PC-3 (cell line): ENCODE results near the gene CD300LG. TPM values are rescaled to one million over a fixed set of nuclear protein-coding genes. Genes with fewer than 3 reads are reported as not detected.

Source experiments
- ATAC-seq: fragments of 200-7000 bp; cut with Tn5 transposase; 2 replicates; pipeline ENCODE4 v1.9.1; 2020; ENCODE audit warnings: mild to moderate bottlenecking, moderate library complexity
- BruUV-seq: library from RNA; stranded (reverse); fragments of 400-500 nt; replicated peaks from 2 replicates; lab custom pipeline; 2021; lab: Mats Ljungman, UMichigan
- CTCF ChIA-PET: fragments of 300-600 bp; sonication (Branson Sonifier 250); formaldehyde crosslinking; loops from one replicate; lab custom pipeline; 2022; ENCODE audit warnings: antibody characterized with exemption; lab: Charles Lee
- POLR2A ChIA-PET: fragments of 300-600 bp; sonication (Branson Sonifier 250); formaldehyde crosslinking; loops from one replicate; lab custom pipeline; 2022; ENCODE audit warnings: antibody characterized with exemption; ENCODE audit not compliant: unreplicated experiment; lab: Charles Lee
- DNase-seq: peaks from one replicate; pipeline ENCODE4 v3.0.0-alpha.2; 2015
- H2AFZ ChIP-seq: fragments of 300-600 bp; sonication (generic); 2 replicates; pipeline ENCODE4 v1.6.0; 2016; ENCODE audit warnings: antibody characterized with exemption, low read length
- H3F3A ChIP-seq: fragments of 300-600 bp; sonication (generic); one replicate; pipeline ENCODE4 v1.6.0; 2017; ENCODE audit warnings: antibody characterized with exemption, low read length, control low read depth, mild to moderate bottlenecking; ENCODE audit not compliant: unreplicated experiment
- H3K27ac ChIP-seq: fragments of 300-600 bp; sonication (generic); 2 replicates; pipeline ENCODE4 v1.5.1; 2016; ENCODE audit warnings: mild to moderate bottlenecking, low read length
- H3K27me3 ChIP-seq: fragments of 300-600 bp; sonication (generic); 2 replicates; pipeline ENCODE4 v1.6.1; 2016; ENCODE audit warnings: low read length, mixed read lengths
- H3K36me3 ChIP-seq: fragments of 300-600 bp; sonication (generic); 2 replicates; pipeline ENCODE4 v1.6.1; 2016; ENCODE audit warnings: low read depth, mixed run types, low read length, mixed read lengths
- H3K4me1 ChIP-seq: fragments of 300-600 bp; sonication (generic); 2 replicates; pipeline ENCODE4 v1.5.1; 2016; ENCODE audit warnings: low read length; ENCODE audit not compliant: insufficient read depth
- H3K4me2 ChIP-seq: fragments of 300-600 bp; sonication (generic); 2 replicates; pipeline ENCODE4 v1.6.0; 2016; ENCODE audit warnings: low read length
- H3K4me3 ChIP-seq: fragments of 300-600 bp; sonication (generic); 2 replicates; pipeline ENCODE4 v1.5.1; 2016; ENCODE audit warnings: mild to moderate bottlenecking, low read length, mixed read lengths
- H3K79me2 ChIP-seq: fragments of 300-600 bp; sonication (generic); 2 replicates; pipeline ENCODE4 v1.6.1; 2017; ENCODE audit warnings: low read length, mixed read lengths
- H3K9ac ChIP-seq: fragments of 300-600 bp; sonication (generic); 2 replicates; pipeline ENCODE4 v1.6.0; 2016; ENCODE audit warnings: mild to moderate bottlenecking, low read length
- H3K9me2 ChIP-seq: fragments of 300-600 bp; sonication (generic); replicated peaks from 2 replicates; pipeline ENCODE4 v1.6.1; 2016; ENCODE audit warnings: mixed run types, low read length, mixed read lengths
- H3K9me3 ChIP-seq: fragments of 300-600 bp; sonication (generic); 2 replicates; pipeline ENCODE4 v1.6.1; 2016; ENCODE audit warnings: low read length, mixed read lengths
- H4K20me1 ChIP-seq: fragments of 300-600 bp; sonication (generic); 2 replicates; pipeline ENCODE4 v1.6.1; 2016; ENCODE audit warnings: low read length, mixed read lengths
- EZH2 ChIP-seq: fragments of 300-600 bp; sonication (generic); IDR thresholded peaks from one replicate; pipeline ENCODE4 v1.6.1; 2017; ENCODE audit warnings: antibody characterized with exemption, mild to moderate bottlenecking, low read length; ENCODE audit not compliant: unreplicated experiment
- EZH2phosphoT487 ChIP-seq: fragments of 300-600 bp; sonication (generic); IDR thresholded peaks from 2 replicates; pipeline ENCODE4 v1.6.1; 2018; ENCODE audit warnings: mild to moderate bottlenecking, antibody characterized with exemption, low read length, borderline replicate concordance
- intact Hi-C: fragments of 100-400 bp; cut with micrococcal nuclease; formaldehyde crosslinking; loops from 2 replicates; pipeline ENCODE4 v1.9.0; 2023
- total RNA-seq: library from RNA; depleted of rRNA; stranded (reverse); fragments of >200 nt; gene quantifications from 2 replicates; pipeline ENCODE4 v1.2.3, GENCODE V29; 2014
- TF ChIP-seq, protein P1 (sequence below): fragments of 300-600 bp; sonication (generic); conservative IDR thresholded peaks from 2 replicates; pipeline ENCODE4 v1.5.1; 2017; ENCODE audit warnings: antibody characterized with exemption, low read depth, mild to moderate bottlenecking, low read length

CD300LG gene
- total RNA-seq, 1 experiment from 2014 or later, result not detected

DNA sequence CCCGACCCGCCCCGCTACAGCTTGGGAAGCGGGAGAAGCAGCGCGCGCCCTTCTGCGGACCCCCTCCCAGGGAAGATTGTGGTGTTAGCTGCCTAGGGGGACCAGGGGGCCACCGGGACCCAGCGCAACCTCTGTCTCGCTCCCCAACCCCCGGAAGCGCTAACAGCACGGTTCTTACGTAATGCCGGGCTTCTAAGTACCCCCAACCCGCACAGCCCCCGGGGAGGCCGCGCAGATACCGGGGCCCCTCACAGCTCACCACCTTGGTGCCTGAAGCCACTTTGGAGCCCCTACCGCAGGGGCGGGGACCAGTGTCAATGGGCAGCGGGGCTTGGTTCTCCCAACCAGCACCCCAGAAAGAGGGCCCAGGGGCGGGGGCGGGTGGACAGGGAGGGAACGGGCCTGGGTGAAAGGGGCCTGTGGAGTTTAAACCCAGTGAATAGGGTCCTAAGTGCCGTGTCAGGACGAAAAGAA, 60.0 kb downstream of the CD300LG start:
- H2AFZ ChIP-seq, result peak overlapping the region; percentile 54
- no peak for ATAC-seq
- H3F3A ChIP-seq, result no peaks in the 10 kb centered on the region
- H3K27ac ChIP-seq, result no peak overlapping the region
- H3K9me3 ChIP-seq, result no peaks in the 10 kb centered on the region
- H3K9ac ChIP-seq, result no peak overlapping the region
- H3K9me2 ChIP-seq, result no peaks in the 10 kb centered on the region
- no peaks in the 10 kb centered on the region for H3K4me1 ChIP-seq
- H3K27me3 ChIP-seq, result peaks cover 37% of the 10 kb centered on the region
- no peak for DNase-seq
- CTCF ChIA-PET, result interaction anchor here (0.7 kb wide), 1 partner anchor 29 kb away, joined by 3 read pairs; no protein-coding TSS in a partner anchor
- H3K4me3 ChIP-seq, result peak overlapping the region; percentile 40; the same call in 1 of the 2 replicates
- no peaks in the 10 kb centered on the region for H4K20me1 ChIP-seq
- BruUV-seq, result no TSS peak
- POLR2A ChIA-PET, result no interaction called here
- H3K4me2 ChIP-seq, result peak overlapping the region; percentile 67
- intact Hi-C loops, result no loop called here
- no peaks in the 10 kb centered on the region for H3K36me3 ChIP-seq
- no peaks in the 10 kb centered on the region for H3K79me2 ChIP-seq
- TF ChIP-seq EZH2 (peak; percentile 73), EZH2phosphoT487 (peak; percentile 70)
- TF ChIP-seq, protein P1, sequence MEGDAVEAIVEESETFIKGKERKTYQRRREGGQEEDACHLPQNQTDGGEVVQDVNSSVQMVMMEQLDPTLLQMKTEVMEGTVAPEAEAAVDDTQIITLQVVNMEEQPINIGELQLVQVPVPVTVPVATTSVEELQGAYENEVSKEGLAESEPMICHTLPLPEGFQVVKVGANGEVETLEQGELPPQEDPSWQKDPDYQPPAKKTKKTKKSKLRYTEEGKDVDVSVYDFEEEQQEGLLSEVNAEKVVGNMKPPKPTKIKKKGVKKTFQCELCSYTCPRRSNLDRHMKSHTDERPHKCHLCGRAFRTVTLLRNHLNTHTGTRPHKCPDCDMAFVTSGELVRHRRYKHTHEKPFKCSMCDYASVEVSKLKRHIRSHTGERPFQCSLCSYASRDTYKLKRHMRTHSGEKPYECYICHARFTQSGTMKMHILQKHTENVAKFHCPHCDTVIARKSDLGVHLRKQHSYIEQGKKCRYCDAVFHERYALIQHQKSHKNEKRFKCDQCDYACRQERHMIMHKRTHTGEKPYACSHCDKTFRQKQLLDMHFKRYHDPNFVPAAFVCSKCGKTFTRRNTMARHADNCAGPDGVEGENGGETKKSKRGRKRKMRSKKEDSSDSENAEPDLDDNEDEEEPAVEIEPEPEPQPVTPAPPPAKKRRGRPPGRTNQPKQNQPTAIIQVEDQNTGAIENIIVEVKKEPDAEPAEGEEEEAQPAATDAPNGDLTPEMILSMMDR, result no peak

DNA sequence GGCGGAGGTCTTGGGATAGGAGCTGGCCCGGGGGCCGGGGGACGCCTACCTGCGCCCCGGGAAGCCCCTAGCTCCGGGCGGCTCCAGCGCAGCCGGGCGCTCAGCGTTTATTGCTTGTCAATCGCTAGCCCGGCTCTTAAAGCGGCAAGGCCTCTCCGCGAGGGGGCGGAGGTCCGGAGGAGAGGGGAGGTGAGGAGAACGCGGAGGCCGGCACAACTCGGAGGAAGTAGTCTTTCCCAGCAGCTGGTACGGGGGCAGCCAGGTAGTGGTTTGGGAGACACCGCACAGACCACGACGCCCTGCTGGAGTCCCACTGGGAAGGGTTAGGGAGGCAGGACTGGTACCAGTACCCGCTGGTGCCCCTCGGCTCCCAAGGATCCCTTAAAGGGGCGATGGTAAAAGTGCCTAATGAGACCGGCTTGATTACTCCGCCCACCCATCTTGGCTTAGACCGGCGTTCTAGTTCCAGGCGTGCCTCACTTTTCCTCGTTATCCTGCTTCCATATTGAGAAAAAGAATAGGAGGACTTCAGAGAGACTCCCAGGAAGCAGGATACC, 60.5 kb downstream of the CD300LG start, which contains the start of gene MPP2:
MPP2 (minus strand) TSS at position 112 of the 557 bp plus-strand sequence. CDS start 3,076 bp downstream, outside the sequence.
- Histone ChIP-seq H3K4me2 (peak within 1 kb of the TSS; percentile 67), H4K20me1 (no peaks in the 10 kb centered on the region), H3K27me3 (peaks cover 37% of the 10 kb centered on the region), H3F3A (no peaks in the 10 kb centered on the region), H3K27ac (no peak within 1 kb of the TSS), H3K79me2 (no peaks in the 10 kb centered on the region), H3K36me3 (no peaks in the 10 kb centered on the region), H2AFZ (peak within 1 kb of the TSS; percentile 54), H3K4me1 (no peaks in the 10 kb centered on the region), H3K4me3 (peak within 1 kb of the TSS; percentile 40; the same call in 1 of the 2 replicates), H3K9me3 (no peaks in the 10 kb centered on the region), H3K9me2 (no peaks in the 10 kb centered on the region), H3K9ac (no peak within 1 kb of the TSS)
- intact Hi-C loops, result no loop called here
- TF ChIP-seq, protein P1, result no peak
- TF ChIP-seq EZH2phosphoT487, result no peak
- no peak for TF ChIP-seq EZH2
- DNase-seq, result peak; percentile 32
- BruUV-seq, result no TSS peak
- ChIA-PET CTCF (interaction anchor here (0.7 kb wide), 1 partner anchor 29 kb away, joined by 3 read pairs; no protein-coding TSS in a partner anchor), POLR2A (no interaction called here)
- peak; percentile 19; the same call in 1 of the 2 replicates for ATAC-seq
